NCI-H345 treated with DMSO at 0.1 percent for 48 hours (cell line): Measurements from ENCODE around the gene HPCAL1.

Source experiments
- DNase-seq: peaks from one replicate; lab custom pipeline; 2025; ENCODE audit not compliant: unreplicated experiment; lab: John Stamatoyannopoulos, UW

HPCAL1 gene

DNA sequence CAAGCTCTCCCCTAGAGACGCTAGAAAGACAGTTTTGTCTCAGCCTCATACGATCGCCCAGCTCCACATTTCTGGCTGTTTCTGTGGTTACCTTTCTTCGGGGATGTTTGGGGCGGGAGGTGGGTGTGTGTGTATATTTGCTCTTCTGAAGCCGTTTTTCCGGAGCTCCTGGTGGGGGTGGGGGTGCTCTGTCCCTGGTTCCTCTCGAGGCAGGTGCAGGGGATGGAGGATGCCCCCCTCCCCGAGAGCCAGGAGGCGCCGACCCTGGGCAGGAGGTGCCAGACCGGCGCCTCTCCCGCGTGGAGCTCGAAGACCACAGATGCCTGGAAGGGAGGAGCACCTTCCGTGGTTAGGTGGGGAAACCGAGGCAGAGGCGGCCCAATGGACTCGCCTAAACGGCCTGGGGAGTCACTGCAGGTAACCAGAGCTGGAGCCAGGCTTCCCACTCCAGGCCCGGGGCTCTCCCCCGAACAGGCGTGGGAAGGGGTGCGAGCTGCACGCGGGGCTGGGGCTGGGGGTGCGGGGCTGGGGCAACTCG lies 694 bp upstream of the HPCAL1 start:
- no peak for DNase-seq

DNA sequence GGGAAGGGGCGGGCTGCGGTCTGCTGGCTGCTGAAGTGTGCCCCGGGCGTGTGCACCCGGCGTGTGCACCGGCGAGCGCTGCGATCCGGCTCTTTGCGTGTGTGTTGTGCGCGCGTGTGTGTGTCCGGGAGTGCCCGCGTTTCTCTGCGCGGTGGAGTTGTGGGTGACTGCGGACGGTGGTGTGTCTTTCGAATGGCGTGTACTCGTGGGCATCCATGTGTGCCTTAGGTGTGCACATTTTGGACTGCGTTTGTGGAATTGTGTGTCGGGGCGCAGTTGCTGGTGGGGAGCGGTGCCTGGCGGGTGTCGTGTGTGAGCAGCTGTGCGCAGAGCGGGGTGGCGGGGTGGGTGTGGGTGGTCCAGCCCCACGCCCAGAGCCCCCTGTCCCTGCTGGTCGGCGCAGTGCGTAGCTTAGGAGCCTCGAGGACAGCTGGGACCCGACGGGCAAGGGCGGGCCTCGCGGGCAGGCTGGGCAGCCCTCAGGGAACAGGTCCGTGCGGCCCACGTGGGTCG lies 533 bp downstream of the HPCAL1 start:
- DNase-seq, result no peak

DNA sequence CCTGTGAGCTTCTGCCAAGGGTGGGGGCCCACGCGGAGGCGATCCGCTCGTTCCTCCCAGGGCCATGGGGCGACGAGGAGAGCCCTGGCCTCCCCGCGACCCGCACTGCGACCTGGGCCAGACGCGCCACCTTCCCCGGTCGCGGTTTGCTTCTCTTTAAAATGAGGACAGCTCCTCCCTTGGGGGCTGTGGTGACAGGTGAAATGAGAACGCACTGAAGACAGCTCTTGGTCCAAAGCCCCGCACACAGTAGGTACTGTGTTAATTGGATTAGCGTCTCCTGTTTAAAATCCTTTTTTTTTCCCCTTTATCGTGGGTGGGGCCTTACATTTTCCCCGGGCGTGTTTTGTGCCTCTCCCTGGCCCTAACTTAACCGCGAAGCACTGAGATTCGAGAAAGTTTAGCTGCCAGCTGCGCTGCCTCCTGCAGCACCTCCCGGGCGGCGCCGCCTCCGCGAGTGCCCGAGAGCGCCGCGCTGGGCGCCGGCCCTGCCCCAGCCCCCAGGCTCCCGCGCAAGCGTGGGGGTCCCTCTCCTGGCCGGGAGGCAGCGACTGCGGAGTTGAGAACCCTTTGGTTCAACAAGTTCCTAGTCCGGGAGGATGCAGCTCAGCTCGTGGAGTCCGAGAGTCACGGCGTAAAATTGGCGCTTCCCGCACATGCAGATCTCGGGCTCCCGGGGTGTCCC lies 1.1 kb downstream of the HPCAL1 start:
- DNase-seq, result peak; percentile 24

DNA sequence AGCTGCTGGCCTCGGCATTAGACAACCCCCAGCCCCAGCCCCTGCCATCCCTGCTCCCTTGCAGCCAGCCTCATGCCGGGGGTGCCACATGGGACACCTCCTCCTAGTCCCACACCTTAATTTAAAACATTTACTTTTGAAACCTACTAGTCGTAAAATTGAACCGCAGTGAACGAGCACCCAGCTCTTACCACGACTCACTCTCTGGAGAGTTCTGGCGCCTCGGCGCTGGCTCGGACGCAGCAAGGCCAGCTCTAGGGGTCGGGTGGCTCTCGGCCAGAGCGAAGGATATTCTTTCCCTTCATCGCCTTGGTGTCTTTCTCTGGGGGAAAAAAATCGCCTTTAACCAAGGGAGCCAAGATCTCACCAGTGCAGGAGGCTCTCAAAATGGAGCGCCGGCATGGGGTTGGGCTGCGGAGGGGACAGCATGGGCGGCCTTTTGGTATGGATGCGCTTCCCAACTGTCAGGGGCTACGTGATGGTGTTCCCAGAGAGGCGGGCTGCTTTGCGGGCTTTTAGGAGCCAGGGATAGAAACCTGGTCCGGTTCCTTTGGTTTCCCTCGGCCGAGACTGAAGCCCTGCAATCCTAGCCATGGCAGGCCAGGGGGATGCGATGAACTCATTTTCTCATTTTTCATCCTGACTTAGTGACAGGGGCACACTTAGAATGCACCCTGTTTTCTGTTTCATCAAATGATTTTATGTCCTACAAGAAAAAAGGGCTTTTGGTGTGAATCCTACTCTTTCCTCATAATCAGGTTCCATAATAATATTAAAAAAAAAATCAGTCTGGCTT lies 2.0 kb downstream of the HPCAL1 start:
- DNase-seq, result no peak

DNA sequence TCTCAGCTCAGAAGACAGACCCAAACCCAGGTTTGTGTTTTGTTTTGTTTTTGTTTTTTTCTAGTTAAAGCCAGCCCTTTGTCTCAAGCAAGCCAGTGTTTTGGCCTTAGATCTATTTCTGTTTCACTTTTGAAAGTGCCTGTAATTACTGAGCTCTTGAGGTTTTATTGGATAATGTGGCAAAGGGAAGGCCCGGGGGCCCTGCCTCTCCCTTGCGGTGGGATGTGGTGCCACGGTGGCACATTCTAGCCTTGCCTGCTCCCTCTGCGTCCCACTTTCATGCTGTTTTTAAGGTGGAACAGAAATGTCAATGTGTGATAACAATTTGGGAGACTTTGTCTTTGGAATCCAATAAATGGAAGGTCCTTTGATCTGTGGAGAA lies 2.5 kb downstream of the HPCAL1 start:
- DNase-seq, result no peak

DNA sequence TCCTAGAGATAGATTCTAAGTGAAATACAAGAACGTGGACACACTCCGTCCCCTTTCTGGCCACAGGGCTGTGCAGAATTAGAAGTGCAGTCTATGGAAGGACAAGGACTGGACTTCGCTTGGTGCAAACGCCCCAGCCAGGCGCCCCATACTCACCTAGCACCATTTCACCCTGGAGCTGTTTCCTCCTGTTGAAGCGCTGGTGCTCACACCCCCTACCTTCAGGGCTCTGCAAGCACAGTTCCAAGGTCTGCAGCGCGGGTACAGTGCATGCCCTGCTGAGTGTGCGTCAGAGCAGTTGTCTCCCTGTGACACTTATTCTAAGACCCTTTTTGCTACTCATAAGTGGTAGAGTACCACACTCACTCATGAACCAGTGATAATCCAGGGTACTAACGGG lies 3.0 kb downstream of the HPCAL1 start:
- no peak for DNase-seq

DNA sequence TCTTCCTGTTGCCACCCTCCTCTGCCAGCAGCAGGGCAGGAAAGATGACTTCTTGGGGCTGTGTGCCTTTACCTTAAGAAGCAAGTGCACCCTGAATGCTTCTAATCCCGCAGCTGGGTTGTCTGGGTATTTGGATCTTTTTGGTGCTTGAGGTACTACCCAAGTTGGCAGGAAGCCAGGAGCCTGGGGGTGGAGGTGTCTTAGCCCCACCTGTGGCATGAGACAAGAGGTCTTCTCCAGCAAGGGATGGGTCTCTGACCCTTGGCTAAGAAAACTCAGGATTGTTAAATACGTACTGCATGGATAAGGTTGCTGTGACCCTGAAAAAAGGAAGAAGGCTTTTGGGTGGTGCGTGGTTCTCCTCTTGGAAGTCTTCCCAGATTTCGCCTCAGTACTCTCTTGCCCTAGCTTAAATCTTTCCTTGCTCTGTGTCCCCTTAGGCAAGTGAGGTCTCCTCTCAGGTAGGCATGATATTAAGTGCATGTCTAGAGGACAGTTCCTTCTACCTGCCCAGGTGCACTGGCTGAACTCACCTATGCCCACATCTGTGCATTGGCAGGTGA lies 4.3 kb downstream of the HPCAL1 start:
- DNase-seq, result no peak

DNA sequence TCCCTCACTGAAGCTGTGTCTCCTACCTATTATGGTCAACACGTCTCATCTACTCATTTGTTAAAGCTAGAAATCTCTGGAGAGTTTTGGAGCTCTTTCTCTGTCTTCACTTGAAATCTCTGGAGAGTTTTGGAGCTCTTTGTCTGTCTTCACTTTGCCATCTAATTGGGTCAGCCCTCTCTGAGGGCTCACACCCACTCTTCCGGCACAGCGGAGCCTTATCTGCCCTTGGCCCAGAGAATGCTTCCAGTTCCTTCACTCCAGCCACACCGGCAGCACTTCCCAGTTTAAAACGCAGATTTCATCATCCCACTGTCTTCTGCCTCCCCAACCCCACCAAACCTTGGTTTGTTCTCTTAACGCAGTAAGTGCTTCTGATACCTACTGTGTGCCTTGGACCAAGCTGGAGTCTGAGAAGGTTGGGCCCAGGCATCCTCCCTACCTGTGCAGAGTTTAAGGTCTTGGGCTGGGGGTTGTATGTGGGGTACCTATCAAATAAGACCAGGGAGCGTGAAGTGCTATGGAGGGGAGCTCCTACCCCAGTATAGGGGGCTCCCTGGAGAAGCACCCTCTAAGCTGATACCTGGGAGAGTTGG lies 5.0 kb downstream of the HPCAL1 start:
- DNase-seq, result no peak

DNA sequence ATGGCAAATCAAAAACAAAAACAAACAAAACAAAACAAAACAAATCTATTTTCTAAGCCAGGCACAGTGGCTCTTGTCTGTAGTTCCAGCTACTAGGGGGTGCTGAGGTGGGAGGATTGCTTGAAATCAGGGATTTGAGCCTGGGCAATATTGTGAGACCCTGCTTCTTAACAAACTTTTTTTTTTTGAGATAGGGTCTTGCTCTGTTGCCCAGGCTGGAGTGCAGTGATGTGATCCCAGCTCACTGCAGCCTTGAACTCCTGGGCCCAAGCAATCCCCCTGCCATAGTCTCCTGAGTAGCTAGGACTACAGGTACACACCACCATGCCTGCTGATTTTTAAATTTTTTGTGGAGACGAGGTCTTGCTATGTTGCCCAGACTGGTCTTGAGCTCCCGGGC lies 6.2 kb downstream of the HPCAL1 start:
- DNase-seq, result no peak

DNA sequence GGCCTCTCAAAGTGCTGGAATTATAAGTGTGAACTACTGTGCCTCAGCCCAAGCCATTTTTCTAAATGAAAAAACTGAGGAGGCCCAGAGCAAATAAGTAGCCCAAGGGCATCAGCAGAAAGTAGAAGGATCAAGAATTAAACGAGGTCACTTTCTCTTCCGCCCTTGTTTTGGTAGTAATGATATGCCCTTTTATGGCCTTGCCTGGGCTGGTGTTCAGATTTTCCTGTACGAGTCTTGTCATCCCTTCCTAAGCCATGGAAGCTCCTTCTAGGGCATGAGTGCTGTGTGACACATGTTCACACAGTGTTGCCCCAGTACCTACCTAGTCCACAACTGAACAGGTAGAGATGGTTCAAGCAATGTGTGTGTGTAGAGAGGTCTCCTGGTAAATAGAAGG lies 6.6 kb downstream of the HPCAL1 start:
- no peak for DNase-seq

DNA sequence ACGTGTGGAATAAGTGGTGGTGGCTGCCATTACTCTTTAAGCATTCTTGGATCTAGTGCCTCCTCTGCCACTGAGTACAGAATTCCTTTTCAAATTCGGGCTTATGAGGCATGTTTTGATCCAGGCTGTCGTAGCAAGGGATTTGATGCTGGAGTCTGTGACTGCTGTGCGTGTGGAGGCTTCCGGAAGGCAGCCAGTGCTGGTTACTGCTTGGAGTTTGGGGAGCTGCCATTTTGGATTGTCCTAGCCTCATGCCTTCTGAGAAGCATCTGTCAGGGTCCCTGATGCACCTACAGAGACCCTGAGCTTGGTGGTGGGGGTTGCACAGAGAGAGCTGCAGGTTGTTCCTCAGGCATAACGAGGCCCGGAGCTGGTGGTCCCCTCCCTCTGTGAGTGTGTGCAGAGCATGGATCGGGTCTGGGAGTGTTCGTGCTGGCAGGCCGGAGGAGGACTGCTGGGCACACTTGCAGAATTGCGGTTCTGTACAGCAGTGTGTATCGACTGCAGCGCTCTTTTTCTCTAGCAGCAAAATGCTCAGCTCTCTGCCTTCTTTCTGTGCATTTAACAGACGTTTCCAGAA lies 7.7 kb downstream of the HPCAL1 start:
- DNase-seq, result no peak

DNA sequence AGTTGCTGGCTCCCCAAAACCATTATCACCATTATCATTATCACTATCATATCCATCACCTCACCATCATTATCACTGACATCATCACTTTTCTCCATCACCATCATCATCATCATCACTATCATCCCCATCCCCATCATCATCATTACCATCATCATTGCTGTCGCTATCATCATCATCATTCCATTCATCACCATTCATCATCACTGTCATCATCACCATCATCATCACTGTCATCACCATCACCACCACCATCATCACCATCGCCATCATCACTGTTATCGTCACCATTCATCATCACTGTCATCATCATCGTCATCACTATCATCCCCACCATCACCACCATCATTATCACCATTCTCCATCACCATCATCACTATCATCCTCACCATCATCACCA lies 9.0 kb downstream of the HPCAL1 start:
- DNase-seq, result no peak

DNA sequence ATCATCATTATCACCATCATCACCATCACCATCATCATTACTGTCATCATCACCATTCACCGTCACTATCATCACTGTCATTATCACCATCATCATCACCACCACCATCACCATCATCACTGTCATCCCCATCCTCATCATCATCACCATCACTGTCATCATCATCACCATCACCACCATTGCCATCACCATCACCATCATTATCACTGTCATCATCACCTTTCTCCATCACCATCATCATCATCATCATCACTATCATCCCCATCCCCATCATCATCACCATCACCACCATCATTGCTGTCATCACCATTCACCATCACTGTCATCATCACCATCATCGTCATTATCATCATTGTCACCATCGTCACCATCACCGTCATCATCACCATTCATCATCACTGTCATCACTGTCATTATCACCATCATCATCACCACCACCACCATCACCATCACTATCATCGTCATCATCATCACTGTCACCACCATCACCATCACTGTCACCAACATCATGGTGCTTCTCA lies 9.8 kb downstream of the HPCAL1 start:
- DNase-seq, result no peak

DNA sequence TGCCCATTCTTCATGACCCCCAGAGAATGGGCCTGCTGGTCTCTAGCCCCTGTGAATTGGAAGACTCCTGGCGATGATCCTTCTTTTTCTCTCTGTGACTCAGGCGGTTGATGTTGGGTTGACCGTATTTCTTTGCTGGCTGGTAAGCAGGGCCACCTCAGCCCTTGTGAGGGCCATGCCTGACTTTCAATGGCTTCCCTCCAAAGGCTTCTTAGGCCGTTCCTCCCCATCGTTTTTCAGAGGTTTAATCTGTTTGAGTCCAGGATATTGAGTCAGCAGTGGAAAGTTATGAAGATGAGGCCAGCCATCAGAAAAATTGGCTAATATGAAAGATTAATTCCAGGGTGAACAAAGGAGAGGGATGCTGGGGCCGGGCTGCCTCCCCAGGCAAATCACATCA lies 13.6 kb downstream of the HPCAL1 start:
- no peak for DNase-seq

DNA sequence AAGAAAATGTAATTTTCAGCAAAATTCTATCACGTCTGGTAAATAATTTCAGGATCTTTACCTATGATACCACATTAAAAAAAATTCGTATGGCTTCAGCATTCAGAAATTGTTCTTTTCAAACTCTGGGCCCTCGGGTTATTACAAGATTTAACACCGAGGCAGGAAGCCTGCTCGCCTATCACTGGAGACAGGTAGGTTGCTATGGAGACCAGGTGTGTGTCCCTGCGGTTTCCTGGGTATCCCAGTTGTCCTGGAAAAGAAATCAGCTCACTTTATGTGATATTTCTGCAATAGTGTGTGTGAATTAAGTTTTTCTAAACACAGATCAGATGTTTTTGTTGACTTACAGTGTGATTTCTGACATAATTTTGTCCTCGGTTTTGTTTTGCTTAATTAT lies 14.2 kb downstream of the HPCAL1 start:
- DNase-seq, result no peak

DNA sequence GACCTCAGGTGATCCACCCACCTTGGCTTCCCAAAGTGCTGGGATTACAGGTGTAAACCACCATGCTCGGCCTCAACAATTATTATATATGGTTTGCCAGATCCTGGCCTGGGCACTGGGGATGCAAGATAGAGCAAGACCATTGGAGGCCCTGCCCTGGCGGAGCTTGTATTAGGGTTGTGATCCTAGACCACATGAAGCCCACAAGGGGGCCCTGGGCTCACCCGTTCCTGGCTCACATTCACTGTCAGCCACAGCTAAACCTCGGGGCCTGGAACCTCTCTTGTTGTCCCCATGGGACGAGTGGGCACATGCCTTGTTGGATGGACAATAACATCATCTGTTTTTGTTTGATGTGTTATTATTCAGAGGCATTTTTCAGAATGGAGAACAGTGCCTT lies 14.9 kb downstream of the HPCAL1 start:
- DNase-seq, result no peak

DNA sequence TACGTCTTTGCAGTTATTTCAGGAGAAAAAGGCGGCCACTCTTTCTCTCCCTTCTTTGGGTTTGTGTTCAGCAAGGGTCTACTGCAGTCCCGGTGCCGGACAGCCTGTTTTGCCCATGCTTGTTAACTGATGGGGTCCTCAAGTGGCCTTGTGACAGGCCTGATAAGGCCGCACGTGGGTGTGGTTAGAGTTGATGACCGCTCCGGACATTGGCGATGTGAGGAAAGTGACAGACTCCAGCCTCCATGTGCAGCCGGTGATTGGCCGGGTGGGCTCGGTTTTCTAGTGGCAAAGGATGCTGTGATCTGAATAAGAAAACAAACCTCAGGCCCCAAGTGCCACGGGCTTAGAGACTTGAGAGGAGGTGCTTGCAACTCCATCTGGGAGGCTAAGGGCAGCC lies 15.6 kb downstream of the HPCAL1 start:
- no peak for DNase-seq

DNA sequence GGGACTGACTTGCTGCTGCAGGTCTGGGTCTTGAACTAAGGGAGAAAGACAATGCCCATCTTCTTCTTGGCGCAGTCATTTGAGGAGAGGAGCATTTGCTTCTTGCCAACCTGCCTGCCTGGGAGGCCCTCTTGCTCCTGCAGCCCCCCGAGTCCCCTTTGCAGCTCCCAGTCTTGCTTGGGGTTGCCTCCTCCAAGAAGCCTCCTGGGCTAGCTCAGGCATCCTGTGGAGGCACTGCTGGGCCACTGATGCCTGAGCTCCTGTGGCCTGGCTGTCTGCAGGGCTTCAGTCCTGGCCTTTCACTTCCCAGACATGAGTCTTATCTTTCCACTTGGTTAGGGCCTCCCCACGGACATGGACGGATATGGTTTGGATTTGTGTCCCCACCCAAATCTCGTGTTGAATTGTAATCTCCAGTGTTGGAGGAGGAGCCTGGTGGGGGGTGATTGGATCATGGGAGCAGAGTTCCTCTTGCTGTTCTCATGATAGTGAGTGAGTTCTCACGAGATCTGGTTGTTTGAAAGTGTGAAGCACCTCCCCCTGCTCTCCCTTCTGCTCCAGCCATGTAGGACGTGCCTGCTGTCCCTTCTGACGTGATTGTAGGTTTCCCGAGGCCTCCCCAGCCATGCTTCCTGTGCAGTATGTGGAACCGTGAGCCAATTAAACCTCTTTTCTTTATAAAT lies 17.3 kb downstream of the HPCAL1 start:
- no peak for DNase-seq

DNA sequence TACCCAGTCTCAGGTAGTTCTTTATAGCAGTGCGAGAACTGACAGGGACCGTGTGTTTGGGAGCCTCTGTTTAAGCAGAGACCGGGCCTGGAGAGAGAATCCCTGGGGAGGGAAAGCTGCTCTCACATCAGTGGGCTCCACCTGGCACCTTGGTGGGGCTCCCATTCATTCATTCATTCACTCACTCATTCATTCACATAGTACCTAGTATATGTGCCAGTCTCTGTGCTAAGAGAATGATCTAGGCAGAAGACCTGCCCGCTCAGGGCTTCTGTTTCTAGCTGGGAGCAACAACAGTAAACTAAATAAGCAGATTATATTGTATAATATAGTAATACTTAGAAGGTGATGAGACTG lies 17.8 kb downstream of the HPCAL1 start:
- DNase-seq, result no peak

DNA sequence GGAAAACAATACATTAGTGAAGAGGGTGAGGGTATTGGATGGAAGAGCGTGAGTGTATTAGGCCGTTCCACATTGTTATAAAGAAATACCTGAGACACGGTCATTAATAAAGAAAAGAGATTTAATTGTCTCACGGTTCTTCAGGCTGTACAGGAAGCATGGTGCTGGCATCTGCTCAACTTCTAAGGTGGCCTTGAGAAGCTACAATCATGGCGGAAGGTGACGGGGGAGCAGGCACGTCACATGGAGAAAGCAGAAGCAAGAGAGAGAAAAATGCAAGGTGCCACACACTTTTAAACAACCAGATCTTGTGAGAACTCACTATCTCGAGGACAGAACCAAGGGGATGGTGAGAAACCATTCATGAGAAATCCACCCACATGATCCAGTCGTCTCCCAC lies 18.2 kb downstream of the HPCAL1 start:
- DNase-seq, result no peak

DNA sequence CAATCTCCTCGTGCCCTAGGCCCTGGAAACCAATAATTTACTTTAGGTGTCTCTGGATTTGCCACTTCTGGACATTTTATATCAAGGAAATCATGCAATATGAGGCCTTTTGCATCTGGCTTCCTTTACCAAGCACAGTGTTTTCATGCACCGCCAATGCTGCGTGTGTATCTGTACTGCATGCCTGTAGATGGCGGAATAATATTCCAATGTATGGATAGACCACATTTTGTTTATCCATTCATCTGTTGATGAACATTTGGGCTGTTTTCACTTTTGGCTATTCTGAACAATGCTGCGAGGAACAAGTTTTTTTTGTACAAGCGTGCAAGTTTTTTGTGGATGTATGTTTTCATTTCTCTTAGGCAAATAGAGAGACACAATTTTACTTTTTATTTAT lies 18.9 kb downstream of the HPCAL1 start:
- DNase-seq, result no peak
